Activated B cell treated with CpG ODN at 0.5 μM for 24 hours (primary cell): ENCODE measurements around the gene INPP5E. TPM values are rescaled to one million over a fixed set of nuclear protein-coding genes. Genes with fewer than 3 reads are reported as not detected.

Source experiments
- ATAC-seq: fragments of 200-7000 bp; cut with Tn5 transposase; one replicate; pipeline ENCODE4 v1.10.0; 2021; ENCODE audit warnings: low read depth, mild to moderate bottlenecking, moderate library complexity
- CTCF ChIA-PET: fragments of 350-600 bp; sonication (Branson Sonifier 250); formaldehyde crosslinking; loops from one replicate; lab custom pipeline; 2021; ENCODE audit warnings: antibody characterized with exemption; lab: Charles Lee
- POLR2A ChIA-PET: fragments of 350-600 bp; sonication (Branson Sonifier 250); formaldehyde crosslinking; loops from one replicate; lab custom pipeline; 2021; ENCODE audit warnings: antibody characterized with exemption; lab: Charles Lee
- DNase-seq: peaks from one replicate; pipeline ENCODE4 v3.0.0; 2022
- H3K27ac Mint-ChIP-seq: one replicate; pipeline ENCODE4 v1.8.0; 2020; ENCODE audit warnings: mixed read lengths
- H3K27me3 Mint-ChIP-seq: one replicate; pipeline ENCODE4 v1.8.0; 2021; ENCODE audit warnings: mixed read lengths
- H3K36me3 Mint-ChIP-seq: one replicate; pipeline ENCODE4 v1.8.0; 2021; ENCODE audit warnings: low read depth, mixed read lengths
- H3K4me1 Mint-ChIP-seq: one replicate; pipeline ENCODE4 v1.8.0; 2021; ENCODE audit warnings: mixed read lengths
- H3K4me3 Mint-ChIP-seq: one replicate; pipeline ENCODE4 v1.8.0; 2020; ENCODE audit warnings: mild to moderate bottlenecking, mixed read lengths
- H3K9me3 Mint-ChIP-seq: one replicate; pipeline ENCODE4 v1.8.0; 2020; ENCODE audit warnings: mixed read lengths
- intact Hi-C: fragments of 100-400 bp; cut with micrococcal nuclease; formaldehyde crosslinking; loops from one replicate; pipeline ENCODE4 v1.15.1; 2024
- total RNA-seq: library from RNA; stranded (reverse); gene quantifications from 2 replicates; pipeline ENCODE4 v1.2.3, GENCODE V29; 2022
- TF ChIP-seq, protein P1 (sequence below): fragments of 200-600 bp; IDR thresholded peaks from one replicate; pipeline ENCODE4 v1.8.0; 2022; ENCODE audit warnings: antibody characterized with exemption, mild to moderate bottlenecking

Gene INPP5E
- total RNA-seq, 1 donor from 2014 or later, result 26.6 TPM

DNA sequence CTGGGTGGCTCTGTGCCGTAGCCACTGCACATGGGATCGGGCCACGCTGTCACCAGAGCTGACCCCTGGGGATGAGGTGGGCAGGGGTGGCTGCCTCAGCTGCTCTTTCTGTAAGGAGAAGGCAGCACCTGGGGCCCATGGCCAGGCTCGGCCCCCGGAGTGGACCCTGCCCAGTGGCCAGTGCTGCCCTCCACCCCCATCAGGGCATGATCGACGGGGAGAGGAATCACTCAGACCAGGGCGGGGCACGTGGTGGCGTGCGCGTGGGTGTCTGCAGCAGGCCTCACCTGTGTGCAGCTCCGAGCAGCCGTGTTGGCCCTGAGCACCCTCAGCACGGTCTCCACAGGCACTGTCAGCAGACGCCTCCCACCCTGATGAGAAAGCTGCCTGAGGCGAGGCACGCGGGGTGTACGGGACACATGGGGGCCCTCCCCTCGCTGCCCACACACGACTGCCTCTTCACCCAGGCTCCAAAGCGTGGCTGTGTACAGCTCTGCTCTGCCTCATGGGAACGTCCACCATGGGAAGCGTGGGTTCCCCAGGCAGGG lies 57.6 kb downstream of the INPP5E start:
- H3K27me3 Mint-ChIP-seq, result no peaks in the 10 kb centered on the region
- TF ChIP-seq, protein P1, sequence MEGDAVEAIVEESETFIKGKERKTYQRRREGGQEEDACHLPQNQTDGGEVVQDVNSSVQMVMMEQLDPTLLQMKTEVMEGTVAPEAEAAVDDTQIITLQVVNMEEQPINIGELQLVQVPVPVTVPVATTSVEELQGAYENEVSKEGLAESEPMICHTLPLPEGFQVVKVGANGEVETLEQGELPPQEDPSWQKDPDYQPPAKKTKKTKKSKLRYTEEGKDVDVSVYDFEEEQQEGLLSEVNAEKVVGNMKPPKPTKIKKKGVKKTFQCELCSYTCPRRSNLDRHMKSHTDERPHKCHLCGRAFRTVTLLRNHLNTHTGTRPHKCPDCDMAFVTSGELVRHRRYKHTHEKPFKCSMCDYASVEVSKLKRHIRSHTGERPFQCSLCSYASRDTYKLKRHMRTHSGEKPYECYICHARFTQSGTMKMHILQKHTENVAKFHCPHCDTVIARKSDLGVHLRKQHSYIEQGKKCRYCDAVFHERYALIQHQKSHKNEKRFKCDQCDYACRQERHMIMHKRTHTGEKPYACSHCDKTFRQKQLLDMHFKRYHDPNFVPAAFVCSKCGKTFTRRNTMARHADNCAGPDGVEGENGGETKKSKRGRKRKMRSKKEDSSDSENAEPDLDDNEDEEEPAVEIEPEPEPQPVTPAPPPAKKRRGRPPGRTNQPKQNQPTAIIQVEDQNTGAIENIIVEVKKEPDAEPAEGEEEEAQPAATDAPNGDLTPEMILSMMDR, result no peak
- POLR2A ChIA-PET, result interaction anchor here (1.1 to 1.2 kb wide), 2 partner anchors 19 to 28 kb away, joined by 3 to 5 read pairs; partner anchors contain the start of gene DNLZ
- no peak overlapping the region for H3K4me3 Mint-ChIP-seq
- DNase-seq (no peak), ATAC-seq (no peak)
- H3K36me3 Mint-ChIP-seq, result peaks cover 56% of the 10 kb centered on the region
- CTCF ChIA-PET, result no interaction called here
- no peaks in the 10 kb centered on the region for H3K9me3 Mint-ChIP-seq
- no peak overlapping the region for H3K27ac Mint-ChIP-seq
- no peaks in the 10 kb centered on the region for H3K4me1 Mint-ChIP-seq
- intact Hi-C loops, result no loop called here

DNA sequence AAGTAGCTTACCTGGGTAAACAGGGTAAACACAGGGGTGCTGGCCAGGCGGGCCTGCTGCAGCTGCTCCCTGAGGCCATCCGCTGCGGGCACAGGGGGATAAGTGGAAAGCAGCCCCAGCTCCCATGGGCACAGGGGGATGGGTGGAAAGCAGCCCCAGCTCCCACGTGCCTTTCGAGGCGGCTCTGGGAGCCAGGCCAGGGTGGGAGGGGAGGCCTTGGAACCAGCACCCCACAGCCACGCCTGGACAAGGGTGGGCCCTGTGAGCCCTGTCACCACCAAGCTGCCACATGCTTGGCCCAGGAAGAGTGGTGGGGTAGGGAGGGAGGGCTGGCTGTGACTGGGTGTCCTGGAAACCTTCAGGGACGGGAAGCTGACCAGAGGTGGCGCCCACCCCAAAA lies 58.3 kb downstream of the INPP5E start:
- intact Hi-C loops, result no loop called here
- no peak for DNase-seq
- H3K27ac Mint-ChIP-seq, result no peak overlapping the region
- H3K27me3 Mint-ChIP-seq, result no peaks in the 10 kb centered on the region
- H3K4me3 Mint-ChIP-seq, result no peak overlapping the region
- ATAC-seq, result no peak
- no peaks in the 10 kb centered on the region for H3K4me1 Mint-ChIP-seq
- TF ChIP-seq, protein P1, result no peak
- POLR2A ChIA-PET, result interaction anchor here (0.5 to 1.2 kb wide), 2 partner anchors 17 to 18 kb away, joined by 3 to 5 read pairs; partner anchors contain the start of gene DNLZ
- no peaks in the 10 kb centered on the region for H3K9me3 Mint-ChIP-seq
- CTCF ChIA-PET, result interaction anchor here (0.6 to 1.1 kb wide), 2 partner anchors 8 to 125 kb away, joined by 3 read pairs; no protein-coding TSS in a partner anchor
- H3K36me3 Mint-ChIP-seq, result peaks cover 52% of the 10 kb centered on the region

DNA sequence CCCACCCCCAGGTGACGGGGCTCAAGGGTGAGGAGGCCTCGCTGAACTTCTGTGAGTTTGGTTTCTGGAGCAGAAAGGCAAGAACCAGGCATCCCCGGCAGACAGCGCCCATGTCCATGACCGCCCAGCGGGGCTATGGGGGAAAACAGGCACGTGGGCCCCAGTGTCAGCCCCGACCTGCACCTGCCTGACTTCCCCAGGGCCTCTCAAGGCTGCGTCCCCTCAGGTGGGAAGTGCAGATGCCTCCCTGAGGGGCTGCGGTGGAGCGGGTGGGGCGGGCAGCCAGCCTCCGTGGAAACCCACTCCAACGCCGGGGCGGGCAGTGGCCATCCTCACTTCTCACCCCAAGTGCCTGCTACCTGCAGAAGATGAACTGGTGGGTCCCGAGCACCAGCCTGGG lies 59.3 kb downstream of the INPP5E start:
- intact Hi-C loops, result no loop called here
- POLR2A ChIA-PET, result no interaction called here
- CTCF ChIA-PET, result interaction anchor here (1.1 kb wide), 1 partner anchor 9 kb away, joined by 3 read pairs; no protein-coding TSS in a partner anchor
- H3K4me1 Mint-ChIP-seq, result no peaks in the 10 kb centered on the region
- H3K36me3 Mint-ChIP-seq, result peaks cover 46% of the 10 kb centered on the region
- ATAC-seq, result no peak
- H3K27ac Mint-ChIP-seq, result no peak overlapping the region
- H3K9me3 Mint-ChIP-seq, result no peaks in the 10 kb centered on the region
- TF ChIP-seq, protein P1, result no peak
- no peak overlapping the region for H3K4me3 Mint-ChIP-seq
- no peak for DNase-seq
- H3K27me3 Mint-ChIP-seq, result no peaks in the 10 kb centered on the region

DNA sequence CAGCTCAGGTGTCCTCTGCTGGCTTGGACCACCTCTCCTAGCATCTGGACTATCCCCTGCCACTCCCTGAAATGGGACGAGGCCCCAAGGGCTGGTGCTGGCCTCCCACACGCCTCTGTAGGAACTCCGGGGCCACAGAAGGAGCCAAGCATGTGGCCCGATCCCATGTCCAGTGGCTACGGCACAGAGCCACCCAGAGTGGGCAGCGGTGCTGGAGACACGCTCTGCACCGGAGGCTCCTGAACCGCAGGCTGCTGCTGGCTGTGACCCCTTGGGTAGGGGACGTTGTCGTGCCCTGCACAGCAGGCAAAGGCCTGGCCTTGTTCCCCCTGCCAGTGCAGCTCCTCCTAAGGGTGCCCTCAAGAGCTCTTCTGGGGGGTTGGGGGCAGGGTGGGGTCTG lies 59.8 kb downstream of the INPP5E start:
- Mint-ChIP-seq H3K4me1 (no peaks in the 10 kb centered on the region), H3K4me3 (no peak overlapping the region), H3K27me3 (no peaks in the 10 kb centered on the region), H3K27ac (no peak overlapping the region), H3K9me3 (no peaks in the 10 kb centered on the region), H3K36me3 (peaks cover 42% of the 10 kb centered on the region)
- no peak for ATAC-seq
- CTCF ChIA-PET, result no interaction called here
- intact Hi-C loops, result no loop called here
- POLR2A ChIA-PET, result no interaction called here
- DNase-seq, result no peak
- TF ChIP-seq, protein P1, result no peak

DNA sequence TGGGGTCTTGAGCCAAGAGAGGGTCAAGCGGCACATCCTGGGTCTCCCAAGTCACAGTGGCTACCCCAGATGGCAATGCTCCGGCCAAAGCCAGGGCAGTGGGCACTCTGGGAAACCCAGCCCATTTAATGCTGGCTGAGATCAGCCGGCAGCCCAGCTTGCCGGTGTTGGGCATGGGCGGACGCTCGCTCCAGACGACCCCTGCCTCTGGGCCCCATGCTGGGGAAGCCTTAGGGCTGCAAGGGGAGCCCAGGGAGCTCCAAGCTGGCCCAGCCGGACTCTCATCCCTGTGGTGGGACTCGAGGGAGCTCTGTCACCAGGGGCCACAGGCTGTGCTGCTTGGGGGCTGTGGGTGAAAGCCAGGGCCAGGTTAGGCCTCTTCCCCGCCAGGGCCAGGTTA lies 60.2 kb downstream of the INPP5E start:
- intact Hi-C loops, result no loop called here
- ChIA-PET POLR2A (no interaction called here), CTCF (no interaction called here)
- no peaks in the 10 kb centered on the region for H3K9me3 Mint-ChIP-seq
- no peak overlapping the region for H3K4me3 Mint-ChIP-seq
- H3K27ac Mint-ChIP-seq, result no peak overlapping the region
- ATAC-seq (no peak), DNase-seq (no peak)
- TF ChIP-seq, protein P1, result no peak
- H3K4me1 Mint-ChIP-seq, result no peaks in the 10 kb centered on the region
- H3K36me3 Mint-ChIP-seq, result peaks cover 38% of the 10 kb centered on the region
- H3K27me3 Mint-ChIP-seq, result no peaks in the 10 kb centered on the region
